ENCODE results near the gene MARCHF2.
A peak's percentile ranks its signal among the peaks of the same experiment; 100 is the strongest.

The MARCHF2 gene

GRCh38 chr19:8455018-8455417 lies 41.9 kb downstream of the MARCHF2 start:
- no peak for DNase-seq

GRCh38 chr19:8456064-8456463 lies 43.0 kb downstream of the MARCHF2 start:
- DNase-seq: no peak

GRCh38 chr19:8457209-8457608 lies 44.1 kb downstream of the MARCHF2 start:
- no peak for DNase-seq

GRCh38 chr19:8457827-8458226 lies 44.7 kb downstream of the MARCHF2 start:
- no peak for DNase-seq

- no peak for DNase-seq
Measured at GRCh38 chr19:8458380-8458779, 45.3 kb downstream of the MARCHF2 start.

- no peak for DNase-seq
Measured at GRCh38 chr19:8459095-8459494, 46.0 kb downstream of the MARCHF2 start.

- no peak for DNase-seq
Measured at GRCh38 chr19:8459520-8460270, 46.6 kb downstream of the MARCHF2 start.

GRCh38 chr19:8460516-8461298 lies 47.6 kb downstream of the MARCHF2 start:
- no peak for DNase-seq

GRCh38 chr19:8461376-8461775 lies 48.3 kb downstream of the MARCHF2 start:
- DNase-seq: no peak

GRCh38 chr19:8461891-8462290 lies 48.8 kb downstream of the MARCHF2 start:
- DNase-seq: no peak

- no peak for DNase-seq
Measured at GRCh38 chr19:8462571-8462970, 49.5 kb downstream of the MARCHF2 start.

GRCh38 chr19:8463365-8463764 lies 50.3 kb downstream of the MARCHF2 start:
- DNase-seq: no peak

GRCh38 chr19:8466018-8466417 lies 52.9 kb downstream of the MARCHF2 start:
- DNase-seq: no peak

GRCh38 chr19:8468124-8468523 lies 55.0 kb downstream of the MARCHF2 start:
- no peak for DNase-seq

GRCh38 chr19:8468761-8469373 lies 55.8 kb downstream of the MARCHF2 start:
- DNase-seq: peak in 1 of 2 experiments; percentile 5

- no peak for DNase-seq
Measured at GRCh38 chr19:8469613-8470368, 56.7 kb downstream of the MARCHF2 start.

GRCh38 chr19:8473648-8474476 lies 60.8 kb downstream of the MARCHF2 start:
- no peak for DNase-seq

GRCh38 chr19:8475005-8475404 lies 61.9 kb downstream of the MARCHF2 start:
- DNase-seq: no peak

- DNase-seq: no peak
Measured at GRCh38 chr19:8476524-8476923, 63.4 kb downstream of the MARCHF2 start.

- DNase-seq: no peak
Measured at GRCh38 chr19:8477889-8478288, 64.8 kb downstream of the MARCHF2 start.

GRCh38 chr19:8478598-8478997 lies 65.5 kb downstream of the MARCHF2 start:
- no peak for DNase-seq

GRCh38 chr19:8481201-8481600 lies 68.1 kb downstream of the MARCHF2 start:
- DNase-seq: no peak

All from NCI-H446 (cell line).